GM13977 (cell line): Measurements from ENCODE around the gene RIPOR2.

Experiments used
- DNase-seq: peaks from one replicate; pipeline ENCODE4 v3.0.0; 2012; ENCODE audit warnings: low spot score
- in situ Hi-C: fragments of 300-500 bp; cut with MboI; formaldehyde crosslinking; loops from one replicate; pipeline ENCODE4 v1.12.0; 2022; ENCODE audit warnings: low sequenced_read_pairs, low pct_unique_long_range_greater_than_20kb, mixed read lengths, inconsistent platforms; ENCODE audit not compliant: unreplicated experiment
- TF ChIP-seq, protein P1 (sequence below): IDR thresholded peaks from 2 replicates; pipeline ENCODE4 v1.5.1; 2012; ENCODE audit warnings: mild to moderate bottlenecking, control low read depth; ENCODE audit not compliant: insufficient read depth; ENCODE audit errors: extremely low read depth, missing control alignments

The RIPOR2 gene

DNA sequence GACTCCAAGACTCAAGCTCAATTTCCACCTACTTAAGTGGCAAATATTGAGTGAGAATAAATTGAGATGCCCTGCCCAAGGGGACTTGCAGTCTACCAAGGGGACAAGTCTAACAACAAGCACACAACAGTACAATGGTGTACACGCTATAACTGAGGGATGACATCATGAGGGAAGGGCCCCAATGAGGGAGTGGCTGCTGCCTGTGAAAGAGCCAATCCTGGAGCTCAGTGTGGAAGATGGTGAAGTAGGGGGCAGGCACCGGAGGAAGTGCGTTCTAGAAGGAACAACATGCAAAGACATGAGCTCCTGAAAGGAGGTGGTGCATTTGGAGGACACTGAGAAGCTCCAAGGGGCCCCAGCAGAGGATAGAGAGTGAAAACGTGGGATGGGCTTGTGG, 90.2 kb downstream of the RIPOR2 start:
- no peak for DNase-seq
- in situ Hi-C loops = no loop called here
- TF ChIP-seq, protein P1, sequence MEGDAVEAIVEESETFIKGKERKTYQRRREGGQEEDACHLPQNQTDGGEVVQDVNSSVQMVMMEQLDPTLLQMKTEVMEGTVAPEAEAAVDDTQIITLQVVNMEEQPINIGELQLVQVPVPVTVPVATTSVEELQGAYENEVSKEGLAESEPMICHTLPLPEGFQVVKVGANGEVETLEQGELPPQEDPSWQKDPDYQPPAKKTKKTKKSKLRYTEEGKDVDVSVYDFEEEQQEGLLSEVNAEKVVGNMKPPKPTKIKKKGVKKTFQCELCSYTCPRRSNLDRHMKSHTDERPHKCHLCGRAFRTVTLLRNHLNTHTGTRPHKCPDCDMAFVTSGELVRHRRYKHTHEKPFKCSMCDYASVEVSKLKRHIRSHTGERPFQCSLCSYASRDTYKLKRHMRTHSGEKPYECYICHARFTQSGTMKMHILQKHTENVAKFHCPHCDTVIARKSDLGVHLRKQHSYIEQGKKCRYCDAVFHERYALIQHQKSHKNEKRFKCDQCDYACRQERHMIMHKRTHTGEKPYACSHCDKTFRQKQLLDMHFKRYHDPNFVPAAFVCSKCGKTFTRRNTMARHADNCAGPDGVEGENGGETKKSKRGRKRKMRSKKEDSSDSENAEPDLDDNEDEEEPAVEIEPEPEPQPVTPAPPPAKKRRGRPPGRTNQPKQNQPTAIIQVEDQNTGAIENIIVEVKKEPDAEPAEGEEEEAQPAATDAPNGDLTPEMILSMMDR = no peak

DNA sequence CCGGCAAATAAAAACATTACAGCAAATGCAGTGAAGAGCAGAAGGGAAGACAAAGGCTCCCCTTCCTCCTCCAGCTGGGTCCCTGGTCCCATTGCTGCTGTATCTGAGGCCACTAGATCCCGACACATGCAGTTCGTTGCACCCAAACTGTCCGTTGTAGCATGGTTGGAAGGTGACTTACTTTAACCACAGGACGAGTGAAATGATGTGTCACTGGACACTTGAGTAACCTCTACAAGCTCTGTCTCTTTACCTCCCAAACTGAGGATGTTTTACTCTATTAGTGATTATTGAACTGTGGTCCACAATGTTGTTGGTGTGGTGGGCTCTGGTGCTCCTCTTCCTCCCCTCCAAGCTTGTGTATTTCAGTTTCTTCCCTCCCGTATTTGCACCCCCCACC, 90.9 kb downstream of the RIPOR2 start:
- in situ Hi-C loops = no loop called here
- peak; percentile 21 for DNase-seq
- TF ChIP-seq, protein P1 = no peak

DNA sequence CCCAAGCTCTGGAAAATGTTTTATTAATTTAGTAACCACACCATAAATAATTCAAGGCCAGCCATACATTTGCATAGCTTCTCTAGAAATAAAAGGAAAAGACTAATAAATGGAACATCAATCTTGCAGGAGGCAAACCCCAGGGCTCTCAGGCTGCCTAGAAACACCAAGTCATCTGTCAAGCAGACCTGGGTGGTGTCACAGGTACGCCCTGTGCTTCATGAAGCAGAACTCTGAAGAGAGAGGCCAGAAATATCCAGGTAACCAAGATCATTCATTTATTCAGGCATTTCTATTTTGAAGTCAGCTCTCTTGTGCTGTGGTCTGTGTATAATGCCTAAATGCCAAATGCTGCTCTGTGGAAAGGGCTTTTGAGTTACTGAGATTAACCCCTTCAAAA, 91.7 kb downstream of the RIPOR2 start:
- in situ Hi-C loops = no loop called here
- no peak for DNase-seq
- TF ChIP-seq, protein P1 = no peak

DNA sequence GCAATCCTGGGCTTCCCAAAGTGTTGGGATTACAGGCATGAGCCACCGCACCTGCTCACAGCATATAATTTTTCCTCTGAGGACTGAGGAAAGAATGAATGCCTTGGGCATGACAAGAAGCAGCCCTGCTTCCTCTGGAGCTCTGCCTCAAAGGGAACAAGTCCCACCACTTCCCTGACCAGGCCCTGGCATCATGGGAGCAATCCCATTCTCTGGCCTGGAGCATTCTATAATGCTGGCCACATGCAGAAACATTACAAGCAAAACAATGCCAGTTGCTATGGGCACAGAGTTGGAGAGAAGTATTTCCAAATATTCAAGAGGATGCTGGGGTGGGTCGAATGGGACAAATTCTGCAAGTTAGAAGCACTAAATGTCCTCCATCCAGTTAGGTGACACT, 95.6 kb downstream of the RIPOR2 start:
- in situ Hi-C loops = no loop called here
- TF ChIP-seq, protein P1 = no peak
- no peak for DNase-seq

- TF ChIP-seq, protein P1 = no peak
- in situ Hi-C loops = no loop called here
- DNase-seq = no peak
These were observed 96.8 kb downstream of the RIPOR2 start for GRCh38 chr6:24838994-24839393.

GRCh38 chr6:24838081-24838480, 97.7 kb downstream of the RIPOR2 start:
- TF ChIP-seq, protein P1 = no peak
- in situ Hi-C loops = no loop called here
- no peak for DNase-seq

GRCh38 chr6:24836109-24836508, 99.7 kb downstream of the RIPOR2 start:
- TF ChIP-seq, protein P1 = no peak
- DNase-seq = no peak
- in situ Hi-C loops = no loop called here
